HepG2 (cell line): ENCODE data around the gene BCAS3. TPM values are rescaled to one million over a fixed set of nuclear protein-coding genes. Genes with fewer than 3 reads are reported as not detected.

Source experiments
- DPF2 ChIP-seq: sonication (generic); formaldehyde crosslinking; IDR thresholded peaks from 2 replicates; pipeline ENCODE4 v1.4.0; 2020; ENCODE audit warnings: mild to moderate bottlenecking, low read depth, missing genetic modification reagents, borderline replicate concordance
- GABPB1 ChIP-seq: IDR thresholded peaks from 2 replicates; pipeline ENCODE4 v1.6.1; 2016; ENCODE audit warnings: mild to moderate bottlenecking, missing genetic modification reagents, moderate library complexity, missing compliant biosample characterization
- IRX3 ChIP-seq: sonication (generic); formaldehyde crosslinking; IDR thresholded peaks from 2 replicates; pipeline ENCODE4 v1.8.1; 2023; ENCODE audit warnings: mild to moderate bottlenecking, low read depth, missing genetic modification reagents, borderline replicate concordance
- MEF2D ChIP-seq: sonication (generic); formaldehyde crosslinking; IDR thresholded peaks from 2 replicates; pipeline ENCODE4 v1.5.1; 2020; ENCODE audit warnings: mild to moderate bottlenecking, missing genetic modification reagents
- NFE2 ChIP-seq: sonication (generic); formaldehyde crosslinking; IDR thresholded peaks from 2 replicates; pipeline ENCODE4 v1.4.0; 2020; ENCODE audit warnings: missing genetic modification reagents
- NFYB ChIP-seq: sonication (generic); formaldehyde crosslinking; IDR thresholded peaks from 2 replicates; pipeline ENCODE4 v1.4.0; 2020; ENCODE audit warnings: missing genetic modification reagents
- TBX3 ChIP-seq: fragments of 450-650 bp; IDR thresholded peaks from 2 replicates; pipeline ENCODE4 v1.6.1; 2017; ENCODE audit warnings: antibody characterized with exemption, mild to moderate bottlenecking, inconsistent platforms, borderline replicate concordance
- THYN1 ChIP-seq: sonication (generic); formaldehyde crosslinking; IDR thresholded peaks from 2 replicates; pipeline ENCODE4 v1.8.1; 2023; ENCODE audit warnings: low read depth, mild to moderate bottlenecking, moderate library complexity, missing genetic modification reagents, borderline replicate concordance
- XBP1 ChIP-seq: sonication (generic); formaldehyde crosslinking; IDR thresholded peaks from 2 replicates; pipeline ENCODE4 v1.5.0; 2020; ENCODE audit warnings: missing genetic modification reagents
- ZBTB4 ChIP-seq: sonication (generic); formaldehyde crosslinking; IDR thresholded peaks from 2 replicates; pipeline ENCODE4 v1.4.0; 2020; ENCODE audit warnings: missing genetic modification reagents, mild to moderate bottlenecking, borderline replicate concordance
- ZFP82 ChIP-seq: sonication (generic); formaldehyde crosslinking; IDR thresholded peaks from 2 replicates; pipeline ENCODE4 v1.5.1; 2020; ENCODE audit warnings: mild to moderate bottlenecking, missing genetic modification reagents, borderline replicate concordance
- ZNF225 ChIP-seq: sonication (generic); formaldehyde crosslinking; IDR thresholded peaks from 2 replicates; pipeline ENCODE4 v1.4.0; 2020; ENCODE audit warnings: mild to moderate bottlenecking, missing genetic modification reagents
- ZNF44 ChIP-seq: sonication (generic); formaldehyde crosslinking; IDR thresholded peaks from 2 replicates; pipeline ENCODE4 v1.5.1; 2020; ENCODE audit warnings: mild to moderate bottlenecking, missing genetic modification reagents
- ZNF646 ChIP-seq: sonication (generic); formaldehyde crosslinking; IDR thresholded peaks from 2 replicates; pipeline ENCODE4 v1.9.0; 2021; ENCODE audit warnings: mild to moderate bottlenecking, missing genetic modification reagents
- ZNF7 ChIP-seq: IDR thresholded peaks from 2 replicates; pipeline ENCODE4 v1.6.1; 2016; ENCODE audit warnings: missing biosample characterization, missing genetic modification reagents
- ZNF839 ChIP-seq: sonication (generic); formaldehyde crosslinking; IDR thresholded peaks from 2 replicates; pipeline ENCODE4 v1.4.0; 2020; ENCODE audit warnings: missing genetic modification reagents, mild to moderate bottlenecking, borderline replicate concordance
- polyA plus RNA-seq, 8 experiments: library from polyadenylated mRNA; depleted of rRNA in 3 of 8; stranded (reverse) in 7 of 8; unstranded in 1 of 8; fragments of >200 nt; fragmentation: Illumina TruSeq in 4 of 8; extraction: Trizol in 4 of 8; gene quantifications; 2 replicates each; pipeline versions ENCODE4 v1.2.1 to v1.2.3, GENCODE V29; 2011 to 2016; ENCODE audit warnings: low read depth in 4 of 8, missing spikeins in 1 of 8, mixed read lengths in 1 of 8; ENCODE audit not compliant: insufficient read depth in 1 of 8
- total RNA-seq, 5 experiments: library from RNA; depleted of rRNA; stranded (reverse); fragments of >200 nt; fragmentation: Illumina TruSeq; extraction: Trizol; gene quantifications; 2 replicates each; pipeline ENCODE4 v1.2.3, GENCODE V29; 2016; ENCODE audit warnings: low read depth in 1 of 5
- TF ChIP-seq, protein P1 (sequence below): sonication (generic); formaldehyde crosslinking; conservative IDR thresholded peaks from 2 replicates; pipeline ENCODE4 v1.8.0; 2022; ENCODE audit warnings: mild to moderate bottlenecking, moderate library complexity, missing genetic modification reagents

Gene BCAS3
- total and polyA plus RNA-seq, 2 of the 13 experiments (the other 11 are each of a cell fraction or from before 2014, with no cell fraction given), result 10.7 to 11.2 TPM

GRCh38 chr17:61412143-61412859 is 734.6 kb downstream of the BCAS3 start (continued):
- TF ChIP-seq THYN1 (CRISPR knock-in tag) (no peak), IRX3 (CRISPR knock-in tag) (no peak), MEF2D (CRISPR knock-in tag) (peak; percentile 62; the same call in 1 of the 2 replicates), ZNF839 (CRISPR knock-in tag) (no peak), XBP1 (CRISPR knock-in tag) (no peak), ZNF7 (CRISPR knock-in tag) (no peak; the same call in 1 of the 2 replicates), NFE2 (CRISPR knock-in tag) (no peak), ZFP82 (CRISPR knock-in tag) (no peak; the same call in 1 of the 2 replicates), ZNF225 (peak; percentile 52; the same call in 1 of the 2 replicates), DPF2 (no peak), ZNF646 (CRISPR knock-in tag) (0 out of 2 replicates have a peak, but pooled peaks have one; percentile 13), ZNF44 (CRISPR knock-in tag) (peak; percentile 83; the same call in 1 of the 2 replicates), TBX3 (no peak), ZBTB4 (CRISPR knock-in tag) (0 out of 2 replicates have a peak, but pooled peaks have one; percentile 17), NFYB (no peak; the same call in 1 of the 2 replicates), GABPB1 (CRISPR knock-in tag) (peak; percentile 73; the same call in 1 of the 2 replicates)
- TF ChIP-seq, protein P1, sequence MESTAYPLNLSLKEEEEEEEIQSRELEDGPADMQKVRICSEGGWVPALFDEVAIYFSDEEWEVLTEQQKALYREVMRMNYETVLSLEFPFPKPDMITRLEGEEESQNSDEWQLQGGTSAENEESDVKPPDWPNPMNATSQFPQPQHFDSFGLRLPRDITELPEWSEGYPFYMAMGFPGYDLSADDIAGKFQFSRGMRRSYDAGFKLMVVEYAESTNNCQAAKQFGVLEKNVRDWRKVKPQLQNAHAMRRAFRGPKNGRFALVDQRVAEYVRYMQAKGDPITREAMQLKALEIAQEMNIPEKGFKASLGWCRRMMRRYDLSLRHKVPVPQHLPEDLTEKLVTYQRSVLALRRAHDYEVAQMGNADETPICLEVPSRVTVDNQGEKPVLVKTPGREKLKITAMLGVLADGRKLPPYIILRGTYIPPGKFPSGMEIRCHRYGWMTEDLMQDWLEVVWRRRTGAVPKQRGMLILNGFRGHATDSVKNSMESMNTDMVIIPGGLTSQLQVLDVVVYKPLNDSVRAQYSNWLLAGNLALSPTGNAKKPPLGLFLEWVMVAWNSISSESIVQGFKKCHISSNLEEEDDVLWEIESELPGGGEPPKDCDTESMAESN (CRISPR knock-in tag), result peak; percentile 95
